ENCODE data around the gene OCSTAMP. TPM values are rescaled to one million over a fixed set of nuclear protein-coding genes. Genes with fewer than 3 reads are reported as not detected.

Gene OCSTAMP
- total RNA-seq, 1 experiment from 2014 or later = not detected

DNA sequence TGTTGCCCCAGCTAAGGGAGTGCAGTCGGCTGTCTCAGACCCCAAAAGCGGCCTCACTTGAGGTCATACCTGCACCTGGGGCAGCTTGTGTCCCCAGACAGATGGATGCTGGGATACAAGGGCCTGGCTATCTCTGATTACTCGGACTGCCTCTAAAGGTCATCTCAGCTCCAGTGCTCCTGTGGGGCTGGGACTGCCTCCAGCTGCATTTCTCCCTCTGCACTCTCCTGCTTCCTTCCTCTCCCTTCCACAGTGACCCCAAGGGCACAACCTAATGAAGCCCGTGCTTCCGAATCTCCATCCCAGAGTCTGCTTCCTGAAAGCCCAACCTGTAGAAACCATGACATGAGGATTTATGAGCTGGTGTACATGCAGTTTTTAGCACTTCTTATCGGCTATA is 22.8 kb upstream of the OCSTAMP start:
- DNase-seq (ENCODE audit: low read depth) = no peak

GRCh38 chr20:46572790-46573189 is 22.3 kb upstream of the OCSTAMP start:
- DNase-seq (ENCODE audit: low read depth) = no peak

- peak; percentile 22 for DNase-seq (ENCODE audit: low read depth)
These were observed 21.7 kb upstream of the OCSTAMP start for GRCh38 chr20:46572153-46572552.

GRCh38 chr20:46571418-46571817 is 21.0 kb upstream of the OCSTAMP start:
- DNase-seq (ENCODE audit: low read depth) = no peak

GRCh38 chr20:46570956-46571355 is 20.5 kb upstream of the OCSTAMP start:
- no peak for DNase-seq (ENCODE audit: low read depth)

DNA sequence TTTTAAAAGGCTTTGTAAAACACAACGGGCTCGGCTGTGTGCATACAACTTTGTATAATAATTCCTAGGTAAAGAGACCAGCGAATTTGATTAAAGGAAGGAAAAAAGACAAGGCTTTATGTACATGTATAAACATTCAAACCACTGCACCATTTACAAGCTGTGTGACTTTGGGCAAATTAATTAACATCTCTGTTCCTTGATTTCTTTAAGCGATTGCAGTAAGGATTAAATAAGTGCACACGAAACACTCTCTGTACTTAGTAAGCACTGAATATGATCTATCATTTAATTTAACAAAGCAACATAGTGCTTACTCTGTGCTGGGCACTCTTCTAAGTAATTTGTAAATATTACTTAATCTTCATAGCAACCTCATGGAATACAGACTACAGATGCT is 19.5 kb upstream of the OCSTAMP start:
- DNase-seq (ENCODE audit: low read depth) = no peak

DNA sequence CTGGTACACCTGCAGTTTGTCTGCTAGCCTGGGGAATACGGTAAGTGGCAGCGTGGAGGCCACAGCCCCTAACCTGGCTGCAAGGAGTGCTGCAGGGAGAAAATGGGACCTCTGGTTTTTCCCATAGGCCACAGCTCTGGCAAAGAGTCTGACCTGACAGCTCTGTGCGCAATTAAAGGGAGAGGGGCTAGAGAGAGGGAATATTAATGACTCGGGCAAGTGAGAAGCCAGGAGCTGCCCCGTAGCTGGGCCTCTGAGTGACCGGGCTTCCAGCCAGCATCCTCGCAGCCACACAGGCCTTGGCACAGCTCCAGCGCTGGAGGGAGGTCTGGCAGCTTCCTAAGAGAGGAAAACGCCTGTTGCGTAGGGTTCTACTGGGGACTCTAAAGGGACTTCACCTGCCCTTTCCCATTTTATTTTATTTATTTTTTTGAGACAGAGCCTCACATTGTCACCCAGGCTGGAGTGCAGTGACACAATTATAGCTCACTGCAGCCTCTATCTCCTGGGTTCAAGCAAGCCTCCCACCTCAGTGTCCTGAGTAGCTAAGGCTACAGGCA is 18.2 kb upstream of the OCSTAMP start:
- peak; percentile 83 for DNase-seq (ENCODE audit: low read depth)

- DNase-seq (ENCODE audit: low read depth) = no peak
These were observed 15.7 kb upstream of the OCSTAMP start for GRCh38 chr20:46566125-46566524.

DNA sequence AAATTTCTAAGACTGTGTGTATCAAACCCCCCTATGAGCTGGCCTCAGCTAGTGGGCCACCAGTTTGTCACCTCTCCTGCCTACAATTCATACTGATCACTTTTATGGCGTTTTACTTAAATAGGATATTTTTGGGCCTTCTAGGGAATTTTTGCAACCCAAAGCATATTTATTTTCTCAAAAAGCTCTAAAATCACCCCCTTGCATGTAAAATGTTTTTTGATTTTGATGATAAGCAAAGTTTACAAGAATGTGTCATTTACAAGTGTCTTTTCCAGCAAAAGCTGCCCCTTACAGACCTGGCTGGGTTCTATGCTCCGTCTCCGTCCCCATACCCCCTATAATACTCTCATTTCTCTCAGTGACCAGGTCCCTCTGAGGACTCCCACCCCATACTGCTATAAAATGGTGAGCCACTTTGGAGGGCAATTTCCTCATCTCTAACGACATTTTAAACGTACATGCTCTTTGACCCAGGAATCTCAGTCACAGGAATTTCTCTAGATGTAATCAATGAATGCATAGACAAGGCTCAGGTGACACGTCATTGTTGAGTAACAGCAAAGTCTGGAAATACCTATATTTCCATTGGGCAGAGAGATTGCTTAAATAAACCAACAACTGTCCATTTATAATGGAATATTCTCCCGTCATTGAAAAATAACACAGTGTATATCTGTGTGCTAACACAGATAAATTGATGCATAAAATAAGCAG is 13.9 kb upstream of the OCSTAMP start:
- no peak for DNase-seq (ENCODE audit: low read depth)

DNA sequence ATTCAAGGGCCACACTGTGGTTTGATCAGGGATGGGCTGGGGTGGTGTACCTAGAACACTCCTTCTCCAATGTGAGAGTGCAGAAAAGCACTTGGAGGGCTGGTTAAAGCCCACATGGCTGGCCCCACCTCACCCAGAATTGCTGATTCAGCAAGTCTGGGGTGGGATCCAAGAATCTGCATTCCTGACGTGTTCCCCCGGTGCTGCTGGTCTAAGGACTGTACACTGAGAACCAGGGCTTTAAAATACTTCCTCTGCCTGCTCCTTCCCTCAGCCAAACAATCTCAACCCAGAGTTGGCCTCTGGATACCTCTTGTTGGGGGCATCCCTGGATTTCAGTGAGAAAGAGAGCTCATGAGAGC is 13.4 kb upstream of the OCSTAMP start:
- no peak for DNase-seq (ENCODE audit: low read depth)

- DNase-seq (ENCODE audit: low read depth) = no peak
These were observed 12.9 kb upstream of the OCSTAMP start for GRCh38 chr20:46563170-46563859.

DNA sequence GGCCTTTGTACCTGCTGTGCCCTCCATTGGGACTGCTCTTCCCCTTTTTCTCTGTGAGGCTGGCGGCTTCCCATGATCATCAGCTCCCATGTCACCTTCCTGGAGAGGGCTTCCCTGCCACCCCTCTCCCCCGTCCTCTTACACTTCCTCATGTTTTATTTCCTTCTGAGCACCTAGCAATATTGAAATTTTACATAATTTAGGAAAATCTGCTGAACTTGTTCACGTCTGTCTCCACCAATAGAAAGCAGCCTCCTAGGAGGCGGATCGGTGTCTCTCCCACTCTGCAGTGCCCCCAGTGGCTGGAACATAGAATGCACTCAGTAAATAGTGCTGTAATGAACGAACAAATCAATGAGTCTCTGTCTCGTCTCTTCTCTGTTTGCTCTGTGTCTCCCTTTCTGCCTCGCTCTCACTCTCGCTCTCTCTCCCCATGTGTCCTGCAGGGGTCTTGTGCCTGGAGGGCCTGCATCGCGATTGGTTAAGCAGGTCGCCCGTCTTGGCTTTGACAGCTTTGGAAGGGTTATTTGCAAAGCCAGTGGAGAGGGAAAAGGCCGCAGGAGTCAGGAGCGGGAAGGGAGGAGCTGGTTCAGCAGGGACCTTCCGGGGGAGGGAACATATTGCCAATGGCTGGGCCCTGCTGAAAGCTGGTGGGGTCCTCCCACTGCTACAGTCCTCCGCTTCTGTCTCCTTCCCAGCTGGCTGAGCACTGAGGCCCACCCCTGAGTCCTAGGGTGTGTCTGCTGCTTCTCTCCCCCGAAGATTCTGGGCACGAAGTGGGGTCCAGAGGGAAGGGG is 12.1 kb upstream of the OCSTAMP start:
- DNase-seq (ENCODE audit: low read depth) = peak; percentile 71

GRCh38 chr20:46562009-46562372 is 11.5 kb upstream of the OCSTAMP start:
- DNase-seq (ENCODE audit: low read depth) = no peak

GRCh38 chr20:46559685-46560440 is 9.4 kb upstream of the OCSTAMP start:
- DNase-seq (ENCODE audit: low read depth) = peak; percentile 22

DNA sequence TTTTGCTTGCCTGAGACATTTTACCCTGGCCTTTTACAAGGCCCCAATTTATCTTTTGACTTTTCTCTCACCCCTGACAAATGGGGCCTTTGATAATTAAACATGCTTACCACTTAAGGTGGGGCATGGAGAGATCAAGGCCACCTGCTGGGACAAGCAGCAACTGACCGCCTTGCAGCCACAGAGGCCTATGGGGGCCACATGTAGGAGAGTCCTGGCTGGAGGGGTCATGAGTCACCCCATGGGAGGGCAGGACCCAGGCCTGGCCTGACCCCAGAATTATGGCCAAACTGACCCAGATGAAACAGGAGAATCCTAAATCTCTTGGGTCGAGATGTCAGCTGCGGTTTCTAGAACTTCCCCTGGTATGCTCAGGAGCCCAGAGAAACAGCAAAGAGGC is 8.5 kb upstream of the OCSTAMP start:
- DNase-seq (ENCODE audit: low read depth) = no peak

GRCh38 chr20:46558511-46558959 is 8.1 kb upstream of the OCSTAMP start:
- peak; percentile 88 for DNase-seq (ENCODE audit: low read depth)

- DNase-seq (ENCODE audit: low read depth) = peak; percentile 70
These were observed 6.9 kb upstream of the OCSTAMP start for GRCh38 chr20:46557231-46557956.

DNA sequence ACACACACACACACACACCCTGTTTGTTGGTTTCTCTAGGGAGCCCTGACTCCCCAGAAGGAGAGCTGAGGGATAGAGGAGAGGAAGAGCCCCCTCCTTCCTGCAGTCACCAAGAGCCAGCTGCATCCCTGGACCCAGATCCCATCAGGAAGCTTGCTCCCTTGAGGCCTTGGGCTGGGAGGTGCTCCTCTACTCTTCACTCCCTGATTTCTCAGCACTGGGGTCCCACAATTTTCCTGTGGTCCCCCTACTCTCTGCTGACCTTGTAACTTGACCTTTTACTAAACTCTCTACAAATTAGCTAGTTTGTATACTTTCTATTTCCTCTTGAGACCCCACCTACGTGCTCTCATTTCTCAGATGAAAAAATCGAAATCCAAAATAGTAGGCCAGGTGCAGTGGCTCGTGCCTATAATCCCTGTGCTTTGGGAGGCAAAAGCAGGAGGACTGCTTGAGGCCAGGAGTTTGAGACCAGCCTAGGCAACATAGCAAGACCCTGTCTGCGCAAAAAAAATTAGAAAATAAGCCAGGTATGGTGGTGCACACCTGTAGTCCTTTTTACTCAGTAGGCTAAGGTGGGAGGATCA is 5.0 kb upstream of the OCSTAMP start:
- no peak for DNase-seq (ENCODE audit: low read depth)

DNA sequence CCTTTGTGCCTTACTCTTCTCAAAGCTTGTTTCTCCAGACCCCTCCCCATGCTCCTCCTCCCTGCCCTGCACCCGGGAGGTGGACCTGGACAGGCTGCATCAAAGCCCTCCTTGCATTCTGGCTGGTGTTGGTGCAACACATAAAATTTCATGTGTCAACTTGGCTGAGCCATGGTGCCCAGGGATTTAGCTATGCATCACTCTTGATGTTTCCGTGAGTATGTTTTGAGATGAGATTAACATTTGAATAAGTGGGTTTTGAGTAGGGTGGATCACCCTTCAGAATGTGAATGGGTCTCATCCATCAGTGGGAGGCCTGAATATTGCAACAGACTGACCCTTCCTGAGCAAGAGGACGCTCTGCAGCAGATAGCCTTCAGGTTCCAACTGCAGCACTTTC is 4.4 kb upstream of the OCSTAMP start:
- no peak for DNase-seq (ENCODE audit: low read depth)

GRCh38 chr20:46553926-46554325 is 3.5 kb upstream of the OCSTAMP start:
- no peak for DNase-seq (ENCODE audit: low read depth)

Measured in M059J (cell line).